Measurements from ENCODE around the gene PTPN2. TPM values are rescaled to one million over a fixed set of nuclear protein-coding genes. Genes with fewer than 3 reads are reported as not detected.
"Not testable (repeated sequence)": the region's sequence is repeated elsewhere in the genome, so short reads cannot be mapped to it uniquely, and the experiment has no call there.

PTPN2 gene
- polyA plus RNA-seq, 1 experiment = 25.9 TPM

DNA sequence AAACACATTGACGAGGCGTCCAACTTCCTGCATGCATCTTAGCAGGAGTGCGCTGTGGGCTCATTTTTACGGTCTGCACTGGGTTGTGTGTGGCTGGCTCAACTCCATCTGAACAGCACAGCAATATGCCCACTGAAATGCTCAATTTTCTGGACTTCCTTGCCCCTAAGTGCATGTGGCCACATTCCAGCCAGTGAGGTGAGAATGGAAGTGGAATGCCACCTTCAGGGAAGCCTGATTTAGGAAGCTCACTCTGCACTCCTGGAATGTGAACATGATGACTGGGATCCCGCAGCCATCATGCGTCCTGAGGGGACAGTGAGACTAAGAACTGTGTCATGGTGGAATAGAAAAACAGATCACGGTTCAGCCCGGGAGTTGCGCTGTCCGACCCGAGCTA lies 105.0 kb downstream of the PTPN2 start:
- no peak for DNase-seq (ENCODE audit: low read depth, low spot score)
- H3K9me3 ChIP-seq (ENCODE audit: control insufficient read depth, insufficient read depth, low read length) = peaks cover 8% of the 10 kb centered on the region; the same call in 1 of the 2 replicates
- TF ChIP-seq, protein P1, sequence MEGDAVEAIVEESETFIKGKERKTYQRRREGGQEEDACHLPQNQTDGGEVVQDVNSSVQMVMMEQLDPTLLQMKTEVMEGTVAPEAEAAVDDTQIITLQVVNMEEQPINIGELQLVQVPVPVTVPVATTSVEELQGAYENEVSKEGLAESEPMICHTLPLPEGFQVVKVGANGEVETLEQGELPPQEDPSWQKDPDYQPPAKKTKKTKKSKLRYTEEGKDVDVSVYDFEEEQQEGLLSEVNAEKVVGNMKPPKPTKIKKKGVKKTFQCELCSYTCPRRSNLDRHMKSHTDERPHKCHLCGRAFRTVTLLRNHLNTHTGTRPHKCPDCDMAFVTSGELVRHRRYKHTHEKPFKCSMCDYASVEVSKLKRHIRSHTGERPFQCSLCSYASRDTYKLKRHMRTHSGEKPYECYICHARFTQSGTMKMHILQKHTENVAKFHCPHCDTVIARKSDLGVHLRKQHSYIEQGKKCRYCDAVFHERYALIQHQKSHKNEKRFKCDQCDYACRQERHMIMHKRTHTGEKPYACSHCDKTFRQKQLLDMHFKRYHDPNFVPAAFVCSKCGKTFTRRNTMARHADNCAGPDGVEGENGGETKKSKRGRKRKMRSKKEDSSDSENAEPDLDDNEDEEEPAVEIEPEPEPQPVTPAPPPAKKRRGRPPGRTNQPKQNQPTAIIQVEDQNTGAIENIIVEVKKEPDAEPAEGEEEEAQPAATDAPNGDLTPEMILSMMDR (IDR thresholded peaks at IDR 0.05; ENCODE audit: low read depth, low read length) = no peak
- no peak overlapping the region for H3K4me3 ChIP-seq (ENCODE audit: low read depth, low read length)
- H3K27me3 ChIP-seq (ENCODE audit: control insufficient read depth, insufficient read depth, low read length) = peaks cover 3% of the 10 kb centered on the region
- CTCF ChIA-PET = no interaction called here
- POLR2A ChIA-PET = no interaction called here
- H3K27ac ChIP-seq (ENCODE audit: low read depth, low read length) = no peak overlapping the region

GRCh38 chr18:12777500-12777944 lies 106.5 kb downstream of the PTPN2 start:
- no peak overlapping the region for H3K4me3 ChIP-seq (ENCODE audit: low read depth, low read length)
- TF ChIP-seq, protein P1 (IDR thresholded peaks at IDR 0.05; ENCODE audit: low read depth, low read length) = no peak
- H3K27me3 ChIP-seq (ENCODE audit: control insufficient read depth, insufficient read depth, low read length) = peaks cover 3% of the 10 kb centered on the region
- no peak overlapping the region for H3K27ac ChIP-seq (ENCODE audit: low read depth, low read length)
- ChIA-PET CTCF (no interaction called here), POLR2A (no interaction called here)
- peaks cover 8% of the 10 kb centered on the region; the same call in 1 of the 2 replicates for H3K9me3 ChIP-seq (ENCODE audit: control insufficient read depth, insufficient read depth, low read length)
- no peak for DNase-seq (ENCODE audit: low read depth, low spot score)

- Histone ChIP-seq H3K27ac (ENCODE audit: low read depth, low read length) (no peak overlapping the region), H3K4me3 (ENCODE audit: low read depth, low read length) (no peak overlapping the region), H3K27me3 (ENCODE audit: control insufficient read depth, insufficient read depth, low read length) (peaks cover 1% of the 10 kb centered on the region), H3K9me3 (ENCODE audit: control insufficient read depth, insufficient read depth, low read length) (peaks cover 8% of the 10 kb centered on the region; the same call in 1 of the 2 replicates)
- no peak for DNase-seq (ENCODE audit: low read depth, low spot score)
- CTCF ChIA-PET = no interaction called here
- POLR2A ChIA-PET = no interaction called here
- TF ChIP-seq, protein P1 (IDR thresholded peaks at IDR 0.05; ENCODE audit: low read depth, low read length) = no peak
These were observed 107.1 kb downstream of the PTPN2 start for GRCh38 chr18:12776821-12777471.

DNA sequence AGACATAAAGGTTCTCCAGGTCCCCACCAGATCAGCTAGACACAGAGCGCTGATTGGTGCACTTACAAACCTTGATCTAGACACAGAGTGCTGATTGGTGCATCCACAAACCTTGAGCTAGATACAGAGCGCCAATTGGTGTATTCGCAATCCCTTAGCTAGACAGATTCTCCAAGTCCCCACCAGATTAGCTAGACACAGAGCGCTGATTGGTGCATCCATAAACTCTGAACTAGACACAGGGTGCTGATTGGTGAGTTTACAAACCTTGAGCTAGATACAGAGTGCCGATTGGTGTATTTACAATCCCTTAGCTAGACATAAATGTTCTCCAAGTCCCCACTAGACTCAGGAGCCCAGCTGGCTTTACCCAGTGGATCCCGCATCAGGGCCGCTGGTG lies 107.6 kb downstream of the PTPN2 start:
- H3K9me3 ChIP-seq (ENCODE audit: control insufficient read depth, insufficient read depth, low read length); DNase-seq (ENCODE audit: low read depth, low spot score); H3K4me3 ChIP-seq (ENCODE audit: low read depth, low read length); POLR2A ChIA-PET; H3K27me3 ChIP-seq (ENCODE audit: control insufficient read depth, insufficient read depth, low read length); H3K27ac ChIP-seq (ENCODE audit: low read depth, low read length): not testable (repeated sequence)
- CTCF ChIA-PET = interaction anchor here (0.8 kb wide), 1 partner anchor 158 kb away, joined by 3 read pairs; no protein-coding TSS in a partner anchor

- TF ChIP-seq, protein P1 (IDR thresholded peaks at IDR 0.05; ENCODE audit: low read depth, low read length) = no peak
- no peak overlapping the region for H3K27ac ChIP-seq (ENCODE audit: low read depth, low read length)
- H3K9me3 ChIP-seq (ENCODE audit: control insufficient read depth, insufficient read depth, low read length) = peaks cover 8% of the 10 kb centered on the region; the same call in 1 of the 2 replicates
- CTCF ChIA-PET = interaction anchor here (0.5 to 1.0 kb wide), 3 partner anchors 12 to 31 kb away, joined by 3 to 4 read pairs (median 3); no protein-coding TSS in a partner anchor
- H3K27me3 ChIP-seq (ENCODE audit: control insufficient read depth, insufficient read depth, low read length) = no peaks in the 10 kb centered on the region
- POLR2A ChIA-PET = no interaction called here
- DNase-seq (ENCODE audit: low read depth, low spot score) = no peak
- H3K4me3 ChIP-seq (ENCODE audit: low read depth, low read length) = no peak overlapping the region
These were observed 109.1 kb downstream of the PTPN2 start for GRCh38 chr18:12774982-12775381.
